GM18868 (cell line): ENCODE results near the gene SPRR2F.
"Not testable (repeated sequence)": the region's sequence is repeated elsewhere in the genome, so short reads cannot be mapped to it uniquely, and the experiment has no call there.

Experiments
- ATAC-seq: cut with Tn5 transposase; IDR thresholded peaks from one replicate; pipeline ENCODE4 v1.9.1; 2021; ENCODE audit warnings: mild to moderate bottlenecking, moderate library complexity; ENCODE audit not compliant: unreplicated experiment

SPRR2F gene

GRCh38 chr1:153113416-153113815 is at the start of gene SPRR2F:
Gene SPRR2F (minus strand): TSS chr1:153113516. CDS start chr1:153112733, 783 bp downstream.
- ATAC-seq, result no peak

- no peak for ATAC-seq
Observed at GRCh38 chr1:153155541-153155940, 42.2 kb upstream of the SPRR2F start.

GRCh38 chr1:153152481-153152880 is 39.2 kb upstream of the SPRR2F start:
- no peak for ATAC-seq

- no peak for ATAC-seq
Observed at GRCh38 chr1:153150846-153151245, 37.5 kb upstream of the SPRR2F start, which contains the start of gene SPRR2G. Gene SPRR2G (minus strand): TSS chr1:153150890. CDS start chr1:153150110, 780 bp downstream.

- ATAC-seq, result no peak
Observed at GRCh38 chr1:153141377-153141776, 28.1 kb upstream of the SPRR2F start.

- ATAC-seq, result no peak
Observed at GRCh38 chr1:153140484-153140883, 27.2 kb upstream of the SPRR2F start.

GRCh38 chr1:153133743-153134142 is 20.4 kb upstream of the SPRR2F start:
- no peak for ATAC-seq

GRCh38 chr1:153133267-153133666 is 20.0 kb upstream of the SPRR2F start:
- no peak for ATAC-seq

- not testable (repeated sequence) for ATAC-seq
Observed at GRCh38 chr1:153128688-153129087, 15.4 kb upstream of the SPRR2F start.

- ATAC-seq, result no peak
Observed at GRCh38 chr1:153127296-153127695, 14.0 kb upstream of the SPRR2F start.

- ATAC-seq, result no peak
Observed at GRCh38 chr1:153125536-153125935, 12.2 kb upstream of the SPRR2F start.

GRCh38 chr1:153123793-153124192 is 10.5 kb upstream of the SPRR2F start:
- ATAC-seq, result not testable (repeated sequence)

GRCh38 chr1:153122831-153123421 is 9.6 kb upstream of the SPRR2F start:
- ATAC-seq, result peak; percentile 60

GRCh38 chr1:153120945-153121344 is 7.6 kb upstream of the SPRR2F start:
- ATAC-seq, result no peak

- ATAC-seq, result no peak
Observed at GRCh38 chr1:153119491-153119971, 6.2 kb upstream of the SPRR2F start.

- ATAC-seq, result not testable (repeated sequence)
Observed at GRCh38 chr1:153115264-153115663, 1.9 kb upstream of the SPRR2F start.

- ATAC-seq, result not testable (repeated sequence)
Observed at GRCh38 chr1:153112454-153112853, 862 bp downstream of the SPRR2F start.

- no peak for ATAC-seq
Observed at GRCh38 chr1:153100245-153100644, 13.1 kb downstream of the SPRR2F start.

GRCh38 chr1:153099461-153100045 is 13.8 kb downstream of the SPRR2F start:
- no peak for ATAC-seq

GRCh38 chr1:153095764-153096163 is 17.6 kb downstream of the SPRR2F start:
- ATAC-seq, result no peak

- ATAC-seq, result no peak
Observed at GRCh38 chr1:153094426-153094825, 18.9 kb downstream of the SPRR2F start, which contains the start of gene SPRR2E. Gene SPRR2E (minus strand): TSS chr1:153094526. CDS start chr1:153093751, 775 bp downstream.

GRCh38 chr1:153087652-153088051 is 25.7 kb downstream of the SPRR2F start:
- no peak for ATAC-seq
